ENCODE measurements around the gene UCK2. TPM values are rescaled to one million over a fixed set of nuclear protein-coding genes. Genes with fewer than 3 reads are reported as not detected.

UCK2 gene
- total RNA-seq, 2 donors from 2014 or later, result 65.8 to 73.6 TPM

GRCh38 chr1:165787741-165788140 is 39.7 kb upstream of the UCK2 start:
- Mint-ChIP-seq H3K27ac (no peak overlapping the region), H3K4me1 (no peaks in the 10 kb centered on the region)

GRCh38 chr1:165793951-165794350 is 33.5 kb upstream of the UCK2 start:
- H3K9me3 Mint-ChIP-seq, result no peaks in the 10 kb centered on the region
- peaks cover 8% of the 10 kb centered on the region for H3K4me1 Mint-ChIP-seq
- no peak for DNase-seq
- no peaks in the 10 kb centered on the region for H3K27me3 ChIP-seq (ENCODE audit: control insufficient read depth, insufficient read depth, low read length, poor library complexity, severe bottlenecking)
- H3K36me3 ChIP-seq (ENCODE audit: control insufficient read depth, insufficient read depth, low read length), result no peaks in the 10 kb centered on the region
- H3K9me3 ChIP-seq (ENCODE audit: control insufficient read depth, low read length), result peaks cover 1% of the 10 kb centered on the region
- H3K9ac ChIP-seq (ENCODE audit: extremely low read depth, low read length, poor library complexity, severe bottlenecking), result no peak overlapping the region
- H3K4me3 Mint-ChIP-seq, result no peak overlapping the region
- TF ChIP-seq CTCF (conservative IDR thresholded peaks at IDR 0.05), result no peak
- no peak overlapping the region for H3K27ac Mint-ChIP-seq
- H3K27me3 Mint-ChIP-seq (ENCODE audit: insufficient read depth), result peaks cover 4% of the 10 kb centered on the region
- H3K27ac ChIP-seq (ENCODE audit: low read depth, low read length), result no peak overlapping the region
- H3K4me3 ChIP-seq (ENCODE audit: low read length), result no peak overlapping the region
- H3K36me3 Mint-ChIP-seq (ENCODE audit: low read depth), result no peaks in the 10 kb centered on the region
- 17 to 94% methylated on average over 1 to 2 of the region's 2 CpGs for WGBS, 2 experiments (ENCODE audit: insufficient coverage in 1 of 2, insufficient read length in 1 of 2)
- peaks cover 5% of the 10 kb centered on the region for H3K4me1 ChIP-seq (ENCODE audit: control insufficient read depth, insufficient read depth, low read length)

More at GRCh38 chr1:165787741-165788140, 39.7 kb upstream of the UCK2 start:
- H3K4me3 Mint-ChIP-seq, result no peak overlapping the region
- no peaks in the 10 kb centered on the region for H3K4me1 ChIP-seq (ENCODE audit: control insufficient read depth, insufficient read depth, low read length)
- H3K27me3 ChIP-seq (ENCODE audit: control insufficient read depth, insufficient read depth, low read length, poor library complexity, severe bottlenecking), result no peaks in the 10 kb centered on the region
- peaks cover 8% of the 10 kb centered on the region for H3K36me3 Mint-ChIP-seq (ENCODE audit: low read depth)
- no peaks in the 10 kb centered on the region for H3K36me3 ChIP-seq (ENCODE audit: control insufficient read depth, insufficient read depth, low read length)
- H3K4me3 ChIP-seq (ENCODE audit: low read length), result no peak overlapping the region
- H3K9me3 ChIP-seq (ENCODE audit: control insufficient read depth, low read length), result peaks cover 7% of the 10 kb centered on the region
- TF ChIP-seq CTCF (conservative IDR thresholded peaks at IDR 0.05), result no peak
- H3K9ac ChIP-seq (ENCODE audit: extremely low read depth, low read length, poor library complexity, severe bottlenecking), result no peak overlapping the region
- no peak overlapping the region for H3K27ac ChIP-seq (ENCODE audit: low read depth, low read length)
- no peak for DNase-seq
- WGBS, 2 experiments (ENCODE audit: insufficient coverage in 1 of 2, insufficient read length in 1 of 2), result 90 to 98% methylated on average over 1 of the region's 1 CpG
- H3K27me3 Mint-ChIP-seq (ENCODE audit: insufficient read depth), result peaks cover 3% of the 10 kb centered on the region
- H3K9me3 Mint-ChIP-seq, result peaks cover 28% of the 10 kb centered on the region

GRCh38 chr1:165795894-165796293 is 31.5 kb upstream of the UCK2 start:
- peak; percentile 50 for DNase-seq
- H3K36me3 ChIP-seq (ENCODE audit: control insufficient read depth, insufficient read depth, low read length), result no peaks in the 10 kb centered on the region
- Mint-ChIP-seq H3K4me3 (no peak overlapping the region), H3K27me3 (ENCODE audit: insufficient read depth) (peaks cover 4% of the 10 kb centered on the region), H3K4me1 (peaks cover 8% of the 10 kb centered on the region), H3K36me3 (ENCODE audit: low read depth) (peaks cover 4% of the 10 kb centered on the region), H3K27ac (peak overlapping the region; percentile 89), H3K9me3 (peaks cover 14% of the 10 kb centered on the region)
- peaks cover 5% of the 10 kb centered on the region for H3K4me1 ChIP-seq (ENCODE audit: control insufficient read depth, insufficient read depth, low read length)
- H3K9me3 ChIP-seq (ENCODE audit: control insufficient read depth, low read length), result peaks cover 13% of the 10 kb centered on the region
- H3K9ac ChIP-seq (ENCODE audit: extremely low read depth, low read length, poor library complexity, severe bottlenecking), result no peak overlapping the region
- 67 to 75% methylated on average over 2 of the region's 2 CpGs for WGBS, 2 experiments (ENCODE audit: insufficient coverage in 1 of 2, insufficient read length in 1 of 2)
- no peak overlapping the region for H3K27ac ChIP-seq (ENCODE audit: low read depth, low read length)
- H3K4me3 ChIP-seq (ENCODE audit: low read length), result no peak overlapping the region
- no peaks in the 10 kb centered on the region for H3K27me3 ChIP-seq (ENCODE audit: control insufficient read depth, insufficient read depth, low read length, poor library complexity, severe bottlenecking)
- TF ChIP-seq CTCF (conservative IDR thresholded peaks at IDR 0.05), result no peak

Measured in endodermal cell (in vitro differentiated cells).